H1 (cell line): ENCODE results near the gene ACLY. TPM values are rescaled to one million over a fixed set of nuclear protein-coding genes. Genes with fewer than 3 reads are reported as not detected.

Source experiments
- CTCF ChIA-PET: fragments of 300-600 bp; sonication (Branson Sonifier 250); formaldehyde crosslinking; loops from one replicate; lab custom pipeline; 2021; ENCODE audit not compliant: partially characterized antibody; lab: Charles Lee
- POLR2A ChIA-PET: fragments of 300-600 bp; sonication (Branson Sonifier 250); formaldehyde crosslinking; loops from one replicate; lab custom pipeline; 2021; ENCODE audit warnings: inconsistent platforms; ENCODE audit not compliant: partially characterized antibody; lab: Charles Lee
- DNase-seq, 2 experiments: peaks; one replicate each; pipeline versions ENCODE4 v3.0.0 to v3.0.0-alpha.2; 2010 to 2022; ENCODE audit warnings: low spot score in 2 of 2, low read depth in 1 of 2, mixed read lengths in 1 of 2
- FAIRE-seq: peaks from 2 replicates; lab custom pipeline; 2011; peaks lifted over from hg19 to GRCh38; lab: Jason Lieb, UNC
- H2AFZ ChIP-seq: 2 replicates; pipeline ENCODE4 v1.8.1; 2012; ENCODE audit warnings: low read length, inconsistent platforms
- H2AK5ac ChIP-seq: 2 replicates; pipeline ENCODE4 v1.6.1; 2013; ENCODE audit warnings: low read depth, low read length
- H2BK120ac ChIP-seq: replicated peaks from 2 replicates; pipeline ENCODE3; 2013; ENCODE audit warnings: low read depth, low read length, inconsistent platforms
- H2BK12ac ChIP-seq: 2 replicates; pipeline ENCODE4 v1.6.1; 2013; ENCODE audit warnings: low read depth, low read length
- H2BK15ac ChIP-seq: 2 replicates; pipeline ENCODE4 v1.6.1; 2013; ENCODE audit warnings: low read length
- H2BK20ac ChIP-seq: 2 replicates; pipeline ENCODE4 v1.6.1; 2013; ENCODE audit warnings: low read length
- H2BK5ac ChIP-seq: 2 replicates; pipeline ENCODE4 v1.6.1; 2013; ENCODE audit warnings: low read depth, low read length
- H3K14ac ChIP-seq: 2 replicates; pipeline ENCODE4 v1.6.1; 2013; ENCODE audit warnings: inconsistent platforms; ENCODE audit not compliant: insufficient read length
- H3K18ac ChIP-seq: 2 replicates; pipeline ENCODE4 v1.6.1; 2013; ENCODE audit warnings: low read length; ENCODE audit errors: extremely low read depth
- H3K23ac ChIP-seq: 2 replicates; pipeline ENCODE4 v1.6.1; 2013; ENCODE audit warnings: inconsistent platforms; ENCODE audit not compliant: insufficient read length
- H3K23me2 ChIP-seq: 2 replicates; pipeline ENCODE4 v1.6.1; 2013; ENCODE audit warnings: low read depth, low read length
- H3K27ac ChIP-seq: 2 replicates; pipeline ENCODE4 v1.6.1; 2011; ENCODE audit warnings: low read depth, low read length, inconsistent platforms
- H3K27me3 ChIP-seq, 4 experiments: replicated peaks in 1 of 4; 1 replicate in 1 of 4; 2 replicates in 3 of 4; pipeline versions ENCODE4 v1.6.1 to v1.8.1; 2011 to 2013; ENCODE audit warnings: low read length in 3 of 4, mild to moderate bottlenecking in 3 of 4, inconsistent platforms in 2 of 4, mixed read lengths in 2 of 4, moderate library complexity in 1 of 4; ENCODE audit not compliant: control insufficient read depth in 3 of 4, insufficient read depth in 3 of 4; ENCODE audit errors: extremely low read depth in 1 of 4
- H3K36me3 ChIP-seq, 4 experiments: 2 replicates each; pipeline versions ENCODE4 v1.6.1 to v1.8.1; 2011 to 2013; ENCODE audit warnings: mild to moderate bottlenecking in 4 of 4, low read length in 3 of 4, moderate library complexity in 2 of 4, control low read depth in 1 of 4, inconsistent platforms in 1 of 4; ENCODE audit not compliant: insufficient read depth in 4 of 4, control insufficient read depth in 2 of 4
- H3K4ac ChIP-seq: replicated peaks from 2 replicates; pipeline ENCODE3; 2013; ENCODE audit warnings: low read length, low read depth, mixed read lengths, inconsistent platforms; ENCODE audit not compliant: insufficient read length
- H3K4me1 ChIP-seq, 4 experiments: replicated peaks in 1 of 4; 1 replicate in 1 of 4; 2 replicates in 3 of 4; pipeline versions ENCODE4 v1.6.1 to v1.8.1; 2011 to 2013; ENCODE audit warnings: low read length in 3 of 4, inconsistent platforms in 2 of 4, mixed read lengths in 1 of 4; ENCODE audit not compliant: insufficient read depth in 4 of 4, control insufficient read depth in 3 of 4
- H3K4me2 ChIP-seq, 2 experiments: 2 replicates each; pipeline versions ENCODE4 v1.6.1 to v1.8.1; 2011 to 2013; ENCODE audit warnings: low read depth in 2 of 2, low read length in 2 of 2, control low read depth in 1 of 2, inconsistent platforms in 1 of 2, mild to moderate bottlenecking in 1 of 2; ENCODE audit not compliant: insufficient read depth in 1 of 2
- H3K4me3 ChIP-seq, 4 experiments: fragments of 200-600, 300-600 bp in 1 of 4; sonication (generic), shearing (Covaris generic), sonication (Bioruptor Twin) in 1 of 4; 2 replicates each; pipeline versions ENCODE4 v1.5.1 to v1.8.1; 2011 to 2016; ENCODE audit warnings: low read length in 4 of 4, low read depth in 3 of 4, control low read depth in 2 of 4, inconsistent platforms in 2 of 4, mild to moderate bottlenecking in 2 of 4, mixed read lengths in 1 of 4, moderate library complexity in 1 of 4; ENCODE audit not compliant: insufficient read depth in 2 of 4; ENCODE audit errors: extremely low read depth in 1 of 4
- H3K56ac ChIP-seq: replicated peaks from 2 replicates; pipeline ENCODE3; 2013; ENCODE audit warnings: low read depth, mild to moderate bottlenecking, mixed read lengths, low read length, inconsistent platforms; ENCODE audit not compliant: insufficient read length
- H3K79me1 ChIP-seq: 2 replicates; pipeline ENCODE4 v1.6.1; 2013; ENCODE audit warnings: low read depth, low read length, control low read depth
- H3K79me2 ChIP-seq, 2 experiments: 2 replicates each; pipeline versions ENCODE4 v1.6.1 to v1.8.1; 2012 to 2013; ENCODE audit warnings: low read length in 2 of 2, mild to moderate bottlenecking in 2 of 2, inconsistent platforms in 1 of 2; ENCODE audit not compliant: insufficient read depth in 2 of 2, control insufficient read depth in 1 of 2
- H3K9ac ChIP-seq, 4 experiments: replicated peaks in 1 of 4; 1 replicate in 1 of 4; 2 replicates in 3 of 4; pipeline versions ENCODE4 v1.6.1 to v1.8.1; 2011 to 2013; ENCODE audit warnings: low read depth in 3 of 4, low read length in 3 of 4, control low read depth in 2 of 4, mild to moderate bottlenecking in 2 of 4, moderate library complexity in 2 of 4, inconsistent platforms in 1 of 4; ENCODE audit errors: extremely low read depth in 1 of 4
- H3K9me3 ChIP-seq, 2 experiments: 2 replicates each; pipeline versions ENCODE4 v1.6.1 to v1.8.1; 2012 to 2013; ENCODE audit warnings: mild to moderate bottlenecking in 2 of 2, moderate library complexity in 2 of 2, control low read depth in 1 of 2, inconsistent platforms in 1 of 2, low read depth in 1 of 2, low read length in 1 of 2, mixed read lengths in 1 of 2; ENCODE audit not compliant: insufficient read depth in 2 of 2
- H4K20me1 ChIP-seq, 2 experiments: replicated peaks in 1 of 2; 2 replicates each; pipeline versions ENCODE3 to v1.8.1; 2011 to 2013; ENCODE audit warnings: inconsistent platforms in 2 of 2, low read length in 2 of 2, mild to moderate bottlenecking in 1 of 2; ENCODE audit not compliant: insufficient read depth in 2 of 2, control insufficient read depth in 1 of 2
- H4K5ac ChIP-seq: 2 replicates; pipeline ENCODE4 v1.6.1; 2013; ENCODE audit warnings: low read length, low read depth, mixed read lengths, inconsistent platforms; ENCODE audit not compliant: insufficient read length
- H4K8ac ChIP-seq: 2 replicates; pipeline ENCODE4 v1.8.0; 2013; ENCODE audit warnings: mild to moderate bottlenecking, moderate library complexity, low read length, inconsistent platforms; ENCODE audit not compliant: insufficient read depth; ENCODE audit errors: extremely low read depth
- H4K91ac ChIP-seq: replicated peaks from 2 replicates; pipeline ENCODE3; 2013; ENCODE audit warnings: low read length, mixed read lengths, inconsistent platforms; ENCODE audit not compliant: insufficient read length
- ASH2L ChIP-seq: fragments of 200-600, 300-600 bp; sonication (generic); IDR thresholded peaks from one replicate; pipeline ENCODE4 v1.7.1; 2017; ENCODE audit warnings: low read length
- BCL11A ChIP-seq, 2 experiments: IDR thresholded peaks; one replicate each; pipeline ENCODE4 v1.6.1; 2011; ENCODE audit warnings: low read depth in 2 of 2, low read length in 2 of 2, mild to moderate bottlenecking in 2 of 2
- CEBPB ChIP-seq: IDR thresholded peaks from 2 replicates; pipeline ENCODE4 v1.6.1; 2012; ENCODE audit warnings: low read depth, low read length
- CHD1 ChIP-seq: IDR thresholded peaks from 2 replicates; pipeline ENCODE4 v1.6.1; 2012; ENCODE audit warnings: low read depth, low read length, improper control_type of control experiment
- GTF2F1 ChIP-seq: IDR thresholded peaks from 2 replicates; pipeline ENCODE4 v1.6.1; 2012; ENCODE audit warnings: low read depth, low read length, improper control_type of control experiment, borderline replicate concordance
- MAFK ChIP-seq: IDR thresholded peaks from 2 replicates; pipeline ENCODE4 v1.6.1; 2012; ENCODE audit warnings: low read depth, mild to moderate bottlenecking, improper control_type of control experiment, low read length
- NRF1 ChIP-seq: IDR thresholded peaks from 2 replicates; pipeline ENCODE4 v1.6.1; 2011; ENCODE audit warnings: mild to moderate bottlenecking, low read depth, low read length, improper control_type of control experiment
- POU5F1 ChIP-seq: IDR thresholded peaks from 2 replicates; pipeline ENCODE4 v1.6.1; 2011; ENCODE audit warnings: low read depth, mild to moderate bottlenecking, low read length, moderate library complexity
- RXRA ChIP-seq: IDR thresholded peaks from 2 replicates; pipeline ENCODE4 v1.6.1; 2011; ENCODE audit warnings: low read depth, mild to moderate bottlenecking, low read length, moderate library complexity; ENCODE audit not compliant: insufficient read depth
- SP2 ChIP-seq: IDR thresholded peaks from 2 replicates; pipeline ENCODE4 v1.6.1; 2012; ENCODE audit warnings: mild to moderate bottlenecking, low read length, inconsistent platforms
- SRF ChIP-seq: IDR thresholded peaks from 2 replicates; pipeline ENCODE4 v1.6.1; 2011; ENCODE audit warnings: mild to moderate bottlenecking, low read depth, low read length, moderate library complexity
- SUZ12 ChIP-seq: fragments of 200-600 bp; sonication (generic); IDR thresholded peaks from 2 replicates; pipeline ENCODE4 v1.6.1; 2012; ENCODE audit warnings: mild to moderate bottlenecking, inconsistent platforms, low read length, moderate library complexity, mixed read lengths
- YY1 ChIP-seq: IDR thresholded peaks from 2 replicates; pipeline ENCODE4 v1.6.1; 2011; ENCODE audit warnings: low read depth, mild to moderate bottlenecking, low read length
- WGBS, 2 experiments: shearing (Covaris generic) in 1 of 2; methylation state at CpG; one replicate each; pipeline versions ENCODE4 v1.1.6 to v1.1.7; 2013 to 2015; ENCODE audit warnings: low lambda C conversion rate in 2 of 2, mixed read lengths in 2 of 2, inconsistent platforms in 1 of 2, low coverage in 1 of 2, missing lambda C conversion rate in 1 of 2; ENCODE audit not compliant: insufficient replicate concordance in 2 of 2, insufficient coverage in 1 of 2, insufficient read length in 1 of 2; ENCODE audit errors: extremely low coverage in 1 of 2, missing lambda C conversion rate in 1 of 2; 5-methylcytosine and 5-hydroxymethylcytosine counted together
- polyA plus RNA-seq, 7 experiments: library from polyadenylated mRNA; depleted of rRNA in 3 of 7; stranded (reverse) in 5 of 7; unstranded in 2 of 7; fragments of >200 nt in 5 of 7; fragments of 200-250 nt in 2 of 7; gene quantifications; 1 replicate in 5 of 7; 2 replicates in 1 of 7; 4 replicates in 1 of 7; pipeline versions ENCODE4 v1.2.1 to v1.2.3, GENCODE V29; 2011 to 2013; ENCODE audit warnings: missing spikeins in 2 of 7, mixed read lengths in 2 of 7
- total RNA-seq: library from RNA; stranded (reverse); fragmentation: NEBNext Ultra II Directional; extraction: Animal tissue kit (Norgen Biotek cat#: 25700); gene quantifications from 2 replicates; pipeline ENCODE4 v1.2.1, GENCODE V29; 2021

ACLY gene
- total and polyA plus RNA-seq, 2 of the 8 experiments (the other 6 are each of a cell fraction or from before 2014, with no cell fraction given), result 167 to 393 TPM

GRCh38 chr17:41920580-41920955 is 1.8 kb upstream of the ACLY start:
- H4K5ac ChIP-seq, result no peak overlapping the region
- H3K9ac ChIP-seq, result no peak overlapping the region
- H3K4me1 ChIP-seq, result peaks cover 12 to 24% (median 19%) of the 10 kb centered on the region in 4 experiments
- H2BK20ac ChIP-seq, result no peak overlapping the region; the same call in 1 of the 2 replicates
- no peak overlapping the region for H3K18ac ChIP-seq
- H2BK120ac ChIP-seq, result no peak overlapping the region
- H4K8ac ChIP-seq, result no peak overlapping the region
- no peak overlapping the region for H3K4ac ChIP-seq
- H2AK5ac ChIP-seq, result no peak overlapping the region
- FAIRE-seq, result no peak
- 86% methylated on average over 5 of the region's 5 CpGs; no CpG with 5 or more reads in 1 of the 2 experiments for WGBS, 2 experiments
- no peaks in the 10 kb centered on the region for H3K27me3 ChIP-seq
- no peak overlapping the region for H3K14ac ChIP-seq
- H3K4me3 ChIP-seq, result no peak overlapping the region
- H3K79me2 ChIP-seq, result peaks cover 18 to 31% of the 10 kb centered on the region in 2 experiments
- H3K9me3 ChIP-seq, result no peaks in the 10 kb centered on the region
- H2BK5ac ChIP-seq, result peak overlapping the region; percentile 98; the same call in 1 of the 2 replicates
- H4K20me1 ChIP-seq, result peaks cover 13 to 17% of the 10 kb centered on the region in 2 experiments
- no peak overlapping the region for H3K23ac ChIP-seq
- peak overlapping the region in 1 of 2 experiments; percentile 97; a peak in 1 of 4 replicates for H3K4me2 ChIP-seq
- H2BK12ac ChIP-seq, result 0 out of 2 replicates have a peak overlapping the region, but pooled peaks have one; percentile 17
- POLR2A ChIA-PET, result interaction anchor here (1.5 to 8.2 kb wide), 3 partner anchors 10 to 37 kb away, joined by 6 to 67 read pairs (median 64); partner anchors contain the start of gene ODAD4
- no peak overlapping the region for H4K91ac ChIP-seq
- TF ChIP-seq CHD1, result no peak
- TF ChIP-seq CEBPB, result no peak
- TF ChIP-seq NRF1, result no peak
- TF ChIP-seq GTF2F1, result no peak
- TF ChIP-seq ASH2L, result no peak
- TF ChIP-seq SP2, result no peak
- TF ChIP-seq BCL11A (IDR thresholded peaks at IDR 0.05; ENCODE audit: low read depth in 2 of 2, low read length in 2 of 2), result no peak
- TF ChIP-seq POU5F1, result no peak
- no peak for TF ChIP-seq MAFK
- TF ChIP-seq SUZ12, result no peak
- no peak for TF ChIP-seq RXRA
- TF ChIP-seq SRF, result no peak
- no peak for TF ChIP-seq YY1
- TF ChIP-seq, all 59 proteins: peak for 0
- H2AFZ ChIP-seq, result no peak overlapping the region
- H3K56ac ChIP-seq, result no peak overlapping the region
- CTCF ChIA-PET, result interaction anchor here (0.6 to 16.0 kb wide), 3 partner anchors 8 to 42 kb away, joined by 3 to 205 read pairs (median 8); partner anchors contain the start of genes CNP and ODAD4
- H3K36me3 ChIP-seq, result no peaks in the 10 kb centered on the region
- no peak overlapping the region for H2BK15ac ChIP-seq
- DNase-seq, result no peak
- peaks cover 14% of the 10 kb centered on the region for H3K23me2 ChIP-seq
- peaks cover 5% of the 10 kb centered on the region; the same call in 1 of the 2 replicates for H3K79me1 ChIP-seq
- no peak overlapping the region for H3K27ac ChIP-seq
